PFSK-1 (cell line): Measurements from ENCODE around the gene OPRD1.

ENCODE experiments used
- FOXP2 ChIP-seq: optimal IDR thresholded peaks from 2 replicates; pipeline ENCODE3; 2011; ENCODE audit warnings: borderline replicate concordance, control low read depth, inconsistent platforms; ENCODE audit not compliant: insufficient read depth; ENCODE audit errors: extremely low read length, extremely low read depth
- POLR2AphosphoS5 ChIP-seq: IDR thresholded peaks from 2 replicates; pipeline ENCODE4 v1.6.1; 2012; ENCODE audit warnings: low read depth, mild to moderate bottlenecking, control low read depth, low read length, moderate library complexity
- SIN3A ChIP-seq: IDR thresholded peaks from 2 replicates; pipeline ENCODE4 v1.6.1; 2012; ENCODE audit warnings: mild to moderate bottlenecking, low read length, moderate library complexity, borderline replicate concordance; ENCODE audit not compliant: insufficient read depth
- TAF1 ChIP-seq: IDR thresholded peaks from 2 replicates; pipeline ENCODE4 v1.6.1; 2012; ENCODE audit warnings: low read length, control low read depth, borderline replicate concordance; ENCODE audit not compliant: insufficient read depth
- TF ChIP-seq, protein P1 (sequence below), 2 experiments: IDR thresholded peaks; 2 replicates each; pipeline versions ENCODE4 v1.6.1 to v1.8.0; 2011 to 2012; ENCODE audit warnings: low read depth in 2 of 2, low read length in 2 of 2, control low read depth in 1 of 2, inconsistent platforms in 1 of 2, mild to moderate bottlenecking in 1 of 2, moderate library complexity in 1 of 2; ENCODE audit not compliant: insufficient read depth in 1 of 2

Gene OPRD1

DNA sequence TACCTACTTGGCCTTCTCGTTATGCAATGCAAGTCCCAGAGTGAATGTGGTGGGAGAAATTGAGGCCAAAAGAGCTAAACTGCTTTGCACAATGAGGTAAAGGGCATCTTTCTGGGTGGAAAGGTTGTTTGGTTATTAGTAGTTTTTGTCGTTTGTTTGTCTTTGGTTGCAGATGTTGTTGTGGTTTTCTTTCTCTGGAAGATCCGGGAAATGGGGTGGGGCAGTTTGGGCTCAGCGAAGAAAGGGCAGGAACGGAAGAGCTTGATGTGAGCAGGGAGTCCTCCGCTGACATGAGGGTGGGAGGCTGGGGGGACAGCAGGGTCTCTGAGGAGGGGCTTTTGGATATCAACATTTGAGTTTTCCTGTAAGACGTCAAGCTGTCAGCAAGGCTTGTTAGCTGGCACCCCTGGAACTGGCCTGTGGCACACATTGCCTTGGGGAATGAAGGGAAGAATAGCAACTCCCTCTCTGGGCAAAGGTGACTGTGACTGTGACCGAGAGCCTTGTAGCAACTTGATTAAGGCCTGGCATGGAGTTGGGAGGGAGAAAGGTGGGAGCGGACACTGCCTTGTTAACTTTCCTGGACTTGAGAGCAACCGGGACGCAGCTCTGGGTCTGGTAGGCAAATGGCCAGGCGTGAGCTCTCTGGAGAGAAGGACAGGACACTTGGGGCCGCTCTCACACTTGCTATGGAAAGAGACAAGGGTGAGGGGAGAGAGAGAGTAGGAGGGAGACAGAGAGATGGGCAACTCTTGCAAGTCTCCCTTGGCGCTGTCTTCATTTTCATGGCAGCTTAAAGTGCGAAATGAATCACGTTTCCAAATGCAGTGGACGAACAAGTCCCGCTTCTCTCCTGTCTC lies 15.4 kb upstream of the OPRD1 start:
- no peak for TF ChIP-seq FOXP2
- TF ChIP-seq, protein P1, sequence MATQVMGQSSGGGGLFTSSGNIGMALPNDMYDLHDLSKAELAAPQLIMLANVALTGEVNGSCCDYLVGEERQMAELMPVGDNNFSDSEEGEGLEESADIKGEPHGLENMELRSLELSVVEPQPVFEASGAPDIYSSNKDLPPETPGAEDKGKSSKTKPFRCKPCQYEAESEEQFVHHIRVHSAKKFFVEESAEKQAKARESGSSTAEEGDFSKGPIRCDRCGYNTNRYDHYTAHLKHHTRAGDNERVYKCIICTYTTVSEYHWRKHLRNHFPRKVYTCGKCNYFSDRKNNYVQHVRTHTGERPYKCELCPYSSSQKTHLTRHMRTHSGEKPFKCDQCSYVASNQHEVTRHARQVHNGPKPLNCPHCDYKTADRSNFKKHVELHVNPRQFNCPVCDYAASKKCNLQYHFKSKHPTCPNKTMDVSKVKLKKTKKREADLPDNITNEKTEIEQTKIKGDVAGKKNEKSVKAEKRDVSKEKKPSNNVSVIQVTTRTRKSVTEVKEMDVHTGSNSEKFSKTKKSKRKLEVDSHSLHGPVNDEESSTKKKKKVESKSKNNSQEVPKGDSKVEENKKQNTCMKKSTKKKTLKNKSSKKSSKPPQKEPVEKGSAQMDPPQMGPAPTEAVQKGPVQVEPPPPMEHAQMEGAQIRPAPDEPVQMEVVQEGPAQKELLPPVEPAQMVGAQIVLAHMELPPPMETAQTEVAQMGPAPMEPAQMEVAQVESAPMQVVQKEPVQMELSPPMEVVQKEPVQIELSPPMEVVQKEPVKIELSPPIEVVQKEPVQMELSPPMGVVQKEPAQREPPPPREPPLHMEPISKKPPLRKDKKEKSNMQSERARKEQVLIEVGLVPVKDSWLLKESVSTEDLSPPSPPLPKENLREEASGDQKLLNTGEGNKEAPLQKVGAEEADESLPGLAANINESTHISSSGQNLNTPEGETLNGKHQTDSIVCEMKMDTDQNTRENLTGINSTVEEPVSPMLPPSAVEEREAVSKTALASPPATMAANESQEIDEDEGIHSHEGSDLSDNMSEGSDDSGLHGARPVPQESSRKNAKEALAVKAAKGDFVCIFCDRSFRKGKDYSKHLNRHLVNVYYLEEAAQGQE (IDR thresholded peaks at IDR 0.05; ENCODE audit: insufficient read depth in 1 of 2, low read depth in 2 of 2, low read length in 2 of 2) = no peak
- TF ChIP-seq TAF1 = no peak
- TF ChIP-seq POLR2AphosphoS5 = no peak
- TF ChIP-seq SIN3A = no peak

DNA sequence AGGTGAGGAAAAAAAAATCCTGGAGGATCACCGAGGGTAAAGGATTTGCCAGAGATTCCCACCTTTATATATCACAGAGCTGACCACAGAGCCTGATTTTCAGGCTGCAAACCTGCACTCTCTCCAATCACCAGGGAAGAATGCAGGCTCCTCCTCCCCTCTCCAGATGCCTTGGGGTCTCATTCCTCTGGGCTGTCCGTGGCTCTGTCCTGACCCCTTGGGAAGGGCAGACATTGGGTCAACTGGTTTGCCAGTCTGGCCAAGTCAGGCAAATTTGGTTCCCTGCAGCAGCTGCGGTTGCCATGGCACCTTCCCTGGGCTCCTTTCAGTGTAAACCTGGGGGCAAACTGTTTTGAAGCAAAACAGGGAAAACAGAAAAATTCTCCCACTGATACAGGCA lies 11.6 kb upstream of the OPRD1 start:
- TF ChIP-seq, protein P1 (IDR thresholded peaks at IDR 0.05; ENCODE audit: insufficient read depth in 1 of 2, low read depth in 2 of 2, low read length in 2 of 2) = no peak
- no peak for TF ChIP-seq SIN3A

DNA sequence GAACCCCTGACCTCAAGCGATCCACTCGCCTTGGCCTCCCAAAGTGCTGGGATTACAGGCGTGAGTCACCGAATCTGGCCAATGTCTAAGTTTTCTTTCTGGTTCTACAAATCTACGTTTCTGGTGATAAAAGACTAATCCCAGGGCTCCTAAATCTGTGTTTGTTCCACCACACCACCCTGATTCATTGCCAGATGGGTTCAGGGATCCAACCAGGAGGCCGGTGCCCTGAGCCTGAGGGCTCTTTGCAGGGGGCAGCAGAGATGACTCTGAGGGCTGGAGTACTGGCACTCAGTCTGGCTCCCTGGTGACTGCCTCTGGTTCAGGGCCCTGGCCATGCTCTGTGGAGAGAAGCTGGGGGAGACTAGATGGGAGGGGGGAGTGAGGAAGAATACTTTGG lies 10.5 kb upstream of the OPRD1 start:
- TF ChIP-seq TAF1 (no peak), SIN3A (no peak), POLR2AphosphoS5 (no peak), FOXP2 (no peak)
- TF ChIP-seq, protein P1 (IDR thresholded peaks at IDR 0.05; ENCODE audit: insufficient read depth in 1 of 2, low read depth in 2 of 2, low read length in 2 of 2) = no peak

DNA sequence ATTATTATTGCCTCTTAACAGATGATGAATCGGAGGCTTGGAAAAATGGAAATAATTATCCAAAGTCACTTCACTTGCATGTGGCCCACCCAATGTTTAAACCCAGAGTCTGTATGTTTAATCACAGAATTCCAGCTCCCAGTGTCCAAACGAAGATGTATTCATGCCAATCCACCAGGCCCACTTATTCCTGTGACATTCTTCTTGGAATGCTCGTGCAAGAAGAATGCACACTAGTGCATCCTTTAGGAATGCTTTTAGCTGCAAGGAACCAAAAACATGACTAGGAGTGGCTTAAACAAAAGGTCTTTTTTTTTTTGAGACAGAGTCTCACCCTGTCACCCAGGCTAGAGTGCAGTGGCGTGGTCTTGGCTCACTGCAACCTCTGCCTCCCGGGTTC lies 8.9 kb upstream of the OPRD1 start:
- TF ChIP-seq FOXP2 (no peak), POLR2AphosphoS5 (no peak), TAF1 (no peak), SIN3A (no peak)
- TF ChIP-seq, protein P1 (IDR thresholded peaks at IDR 0.05; ENCODE audit: insufficient read depth in 1 of 2, low read depth in 2 of 2, low read length in 2 of 2) = no peak
